Activated T-cell treated with anti-CD3 and anti-CD28 coated beads, Interleukin-2, amount 50 U/mL, for 48 hours (primary cell): ENCODE data around the gene MYOM1.
"Not testable (repeated sequence)": the region's sequence is repeated elsewhere in the genome, so short reads cannot be mapped to it uniquely, and the experiment has no call there.

Experiments used
- DNase-seq, 2 experiments: peaks; one replicate each; pipeline ENCODE4 v3.0.0-alpha.2; 2020

Gene MYOM1

GRCh38 chr18:3073353-3073752 lies 146.4 kb downstream of the MYOM1 start:
- not testable (repeated sequence) for DNase-seq

- DNase-seq: no peak
Measured at GRCh38 chr18:3071676-3072075, 148.1 kb downstream of the MYOM1 start.

- DNase-seq: no peak
Measured at GRCh38 chr18:3069671-3070433, 149.9 kb downstream of the MYOM1 start.

GRCh38 chr18:3067722-3068121 lies 152.0 kb downstream of the MYOM1 start:
- peak in 1 of 2 experiments; percentile 16 for DNase-seq

- DNase-seq: peak in 1 of 2 experiments; percentile 32
Measured at GRCh38 chr18:3067165-3067661, 152.6 kb downstream of the MYOM1 start.

- DNase-seq: peak in 1 of 2 experiments; percentile 17
Measured at GRCh38 chr18:3066341-3067110, 153.2 kb downstream of the MYOM1 start.

- peak in 1 of 2 experiments; percentile 12 for DNase-seq
Measured at GRCh38 chr18:3063766-3064165, 156.0 kb downstream of the MYOM1 start.

- DNase-seq: peak; percentile 82
Measured at GRCh38 chr18:3062798-3063680, 156.7 kb downstream of the MYOM1 start.

GRCh38 chr18:3061581-3062312 lies 158.0 kb downstream of the MYOM1 start:
- DNase-seq: peak; percentile 61 to 67

GRCh38 chr18:3060667-3061580 lies 158.8 kb downstream of the MYOM1 start:
- peak; percentile 68 for DNase-seq

GRCh38 chr18:3059272-3059671 lies 160.5 kb downstream of the MYOM1 start:
- DNase-seq: no peak

- DNase-seq: no peak
Measured at GRCh38 chr18:3058328-3059191, 161.2 kb downstream of the MYOM1 start.

- no peak for DNase-seq
Measured at GRCh38 chr18:3057526-3057925, 162.2 kb downstream of the MYOM1 start.

- no peak for DNase-seq
Measured at GRCh38 chr18:3056311-3056710, 163.5 kb downstream of the MYOM1 start.

- no peak for DNase-seq
Measured at GRCh38 chr18:3055816-3056215, 164.0 kb downstream of the MYOM1 start.

- no peak for DNase-seq
Measured at GRCh38 chr18:3055186-3055728, 164.5 kb downstream of the MYOM1 start.

GRCh38 chr18:3054780-3055179 lies 165.0 kb downstream of the MYOM1 start:
- DNase-seq: no peak

- no peak for DNase-seq
Measured at GRCh38 chr18:3054214-3054613, 165.6 kb downstream of the MYOM1 start.

GRCh38 chr18:3053081-3053480 lies 166.7 kb downstream of the MYOM1 start:
- no peak for DNase-seq

GRCh38 chr18:3052411-3052758 lies 167.4 kb downstream of the MYOM1 start:
- no peak for DNase-seq
